Muscle of back (tissue), 11 donors: ENCODE measurements around the gene POLR2A. TPM values are rescaled to one million over a fixed set of nuclear protein-coding genes. Genes with fewer than 3 reads are reported as not detected.
A peak's percentile ranks its signal among the peaks of the same experiment; 100 is the strongest.

ENCODE experiments used
- DNase-seq, 3 donors: peaks; one replicate each; pipeline versions ENCODE4 v3.0.0 to v3.0.0-alpha.2; 2013
- polyA plus RNA-seq, 10 donors: library from polyadenylated mRNA; unstranded; fragments of 120-200 nt; gene quantifications; one replicate each; pipeline ENCODE4 v1.2.1, GENCODE V29; 2013; ENCODE audit not compliant: insufficient read length in 10 of 10

POLR2A gene
- polyA plus RNA-seq, 10 donors: 50.2 to 72.7 (median 58.4) TPM

- no peak for DNase-seq
Observed at GRCh38 chr17:7502171-7502847, 18.1 kb downstream of the POLR2A start.

- no peak for DNase-seq
Observed at GRCh38 chr17:7502987-7503386, 18.8 kb downstream of the POLR2A start.

- DNase-seq: no peak
Observed at GRCh38 chr17:7503521-7503920, 19.4 kb downstream of the POLR2A start.

- no peak for DNase-seq
Observed at GRCh38 chr17:7508145-7508544, 24.0 kb downstream of the POLR2A start.

- DNase-seq: no peak
Observed at GRCh38 chr17:7508846-7509245, 24.7 kb downstream of the POLR2A start.

- peak in 1 of 3 donors; percentile 27 for DNase-seq
Observed at GRCh38 chr17:7509937-7510336, 25.8 kb downstream of the POLR2A start.

GRCh38 chr17:7511108-7511507 is 26.9 kb downstream of the POLR2A start:
- DNase-seq: no peak

GRCh38 chr17:7512105-7512504 is 27.9 kb downstream of the POLR2A start:
- no peak for DNase-seq

- DNase-seq: no peak
Observed at GRCh38 chr17:7512824-7513540, 28.8 kb downstream of the POLR2A start.

GRCh38 chr17:7513850-7514419 is 29.8 kb downstream of the POLR2A start:
- no peak for DNase-seq

GRCh38 chr17:7515911-7516610 is 31.9 kb downstream of the POLR2A start:
- DNase-seq: no peak

- DNase-seq: no peak
Observed at GRCh38 chr17:7523033-7523432, 38.9 kb downstream of the POLR2A start.

- DNase-seq: no peak
Observed at GRCh38 chr17:7528842-7529241, 44.7 kb downstream of the POLR2A start.

GRCh38 chr17:7530023-7530900 is 46.1 kb downstream of the POLR2A start:
- DNase-seq: no peak

GRCh38 chr17:7538050-7538449 is 53.9 kb downstream of the POLR2A start:
- no peak for DNase-seq

- DNase-seq: no peak
Observed at GRCh38 chr17:7538891-7539545, 54.9 kb downstream of the POLR2A start.

- no peak for DNase-seq
Observed at GRCh38 chr17:7541074-7541621, 57.0 kb downstream of the POLR2A start.

- no peak for DNase-seq
Observed at GRCh38 chr17:7544911-7545310, 60.7 kb downstream of the POLR2A start.

GRCh38 chr17:7548585-7549400 is 64.6 kb downstream of the POLR2A start, which contains the start of gene TNFSF12:
Gene TNFSF12, plus strand, starts transcription at chr17:7549058. Its CDS starts 96 bp downstream, at chr17:7549154.
- DNase-seq: peak in 1 of 3 donors; percentile 85
